Measurements from ENCODE around the gene ZNF488.

ZNF488 gene

GRCh38 chr10:47320812-47321211 is 63.3 kb downstream of the ZNF488 start:
- H3K4me3 ChIP-seq (replicated peaks; ENCODE audit: insufficient read depth, low read length): no peak overlapping the region
- no peak for DNase-seq (ENCODE audit: low read depth in 1 of 2, low spot score in 1 of 2)
- H3K27me3 ChIP-seq (ENCODE audit: insufficient read depth, poor library complexity, severe bottlenecking): no peaks in the 10 kb centered on the region
- TF ChIP-seq REST (IDR thresholded peaks at IDR 0.05; ENCODE audit: insufficient replicate concordance, low read depth): no peak
- no peak overlapping the region for H3K27ac ChIP-seq (replicated peaks)

GRCh38 chr10:47319784-47320183 is 64.3 kb downstream of the ZNF488 start:
- no peaks in the 10 kb centered on the region for H3K27me3 ChIP-seq (ENCODE audit: insufficient read depth, poor library complexity, severe bottlenecking)
- no peak for TF ChIP-seq CTCF (IDR thresholded peaks at IDR 0.05; ENCODE audit: insufficient read depth, low read length)
- TF ChIP-seq POLR2AphosphoS5 (IDR thresholded peaks at IDR 0.05; ENCODE audit: low read depth): no peak
- TF ChIP-seq SPI1 (IDR thresholded peaks at IDR 0.05; ENCODE audit: borderline replicate concordance, low read depth): no peak
- no peak for TF ChIP-seq REST (IDR thresholded peaks at IDR 0.05; ENCODE audit: insufficient replicate concordance, low read depth)
- TF ChIP-seq GABPA (IDR thresholded peaks at IDR 0.05; ENCODE audit: low read depth): no peak
- no peak overlapping the region for H3K27ac ChIP-seq (replicated peaks)
- H3K4me3 ChIP-seq (replicated peaks; ENCODE audit: insufficient read depth, low read length): no peak overlapping the region
- DNase-seq (ENCODE audit: low read depth in 1 of 2, low spot score in 1 of 2): no peak

- Histone ChIP-seq H3K27me3 (ENCODE audit: insufficient read depth, poor library complexity, severe bottlenecking) (no peaks in the 10 kb centered on the region), H3K4me3 (replicated peaks; ENCODE audit: insufficient read depth, low read length) (no peak overlapping the region), H3K27ac (replicated peaks) (no peak overlapping the region)
- DNase-seq (ENCODE audit: low read depth in 1 of 2, low spot score in 1 of 2): no peak
- TF ChIP-seq GABPA (IDR thresholded peaks at IDR 0.05; ENCODE audit: low read depth) (no peak), SPI1 (IDR thresholded peaks at IDR 0.05; ENCODE audit: borderline replicate concordance, low read depth) (no peak), CTCF (IDR thresholded peaks at IDR 0.05; ENCODE audit: insufficient read depth, low read length) (no peak), REST (IDR thresholded peaks at IDR 0.05; ENCODE audit: insufficient replicate concordance, low read depth) (no peak), POLR2AphosphoS5 (IDR thresholded peaks at IDR 0.05; ENCODE audit: low read depth) (no peak)
Observed at GRCh38 chr10:47318706-47319105, 65.4 kb downstream of the ZNF488 start.

- no peaks in the 10 kb centered on the region for H3K27me3 ChIP-seq (ENCODE audit: insufficient read depth, poor library complexity, severe bottlenecking)
- no peak for DNase-seq (ENCODE audit: low read depth in 1 of 2, low spot score in 1 of 2)
- TF ChIP-seq POLR2AphosphoS5 (IDR thresholded peaks at IDR 0.05; ENCODE audit: low read depth) (no peak), REST (IDR thresholded peaks at IDR 0.05; ENCODE audit: insufficient replicate concordance, low read depth) (no peak), CTCF (IDR thresholded peaks at IDR 0.05; ENCODE audit: insufficient read depth, low read length) (no peak), GABPA (IDR thresholded peaks at IDR 0.05; ENCODE audit: low read depth) (no peak), SPI1 (IDR thresholded peaks at IDR 0.05; ENCODE audit: borderline replicate concordance, low read depth) (no peak)
- H3K27ac ChIP-seq (replicated peaks): no peak overlapping the region
- no peak overlapping the region for H3K4me3 ChIP-seq (replicated peaks; ENCODE audit: insufficient read depth, low read length)
Observed at GRCh38 chr10:47317251-47317650, 66.8 kb downstream of the ZNF488 start.
